NCI-H510A (cell line): ENCODE results near the gene PLEKHM1.

Source experiments
- DNase-seq: peaks from one replicate; lab custom pipeline; 2025; lab: John Stamatoyannopoulos, UW

Gene PLEKHM1

DNA sequence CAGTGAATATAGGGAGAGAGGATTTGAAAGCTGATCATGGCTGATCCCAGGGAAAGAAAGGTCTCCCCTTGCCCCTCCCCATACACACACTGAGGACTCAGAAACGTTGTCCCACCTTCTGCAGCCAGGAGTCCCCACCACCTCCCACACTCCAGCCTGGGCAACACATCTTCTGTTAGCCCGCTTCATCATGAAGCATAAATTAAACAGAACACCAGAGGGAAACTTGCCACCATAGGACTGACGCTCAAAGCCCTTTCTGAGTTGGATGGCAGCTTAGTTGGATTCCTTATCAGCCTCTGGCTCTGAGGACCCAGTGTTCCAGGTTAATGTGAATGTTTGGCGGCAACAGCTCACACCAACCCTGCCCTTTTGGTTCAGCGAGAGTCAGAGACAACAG is 91.7 kb downstream of the PLEKHM1 start:
- DNase-seq, result no peak

DNA sequence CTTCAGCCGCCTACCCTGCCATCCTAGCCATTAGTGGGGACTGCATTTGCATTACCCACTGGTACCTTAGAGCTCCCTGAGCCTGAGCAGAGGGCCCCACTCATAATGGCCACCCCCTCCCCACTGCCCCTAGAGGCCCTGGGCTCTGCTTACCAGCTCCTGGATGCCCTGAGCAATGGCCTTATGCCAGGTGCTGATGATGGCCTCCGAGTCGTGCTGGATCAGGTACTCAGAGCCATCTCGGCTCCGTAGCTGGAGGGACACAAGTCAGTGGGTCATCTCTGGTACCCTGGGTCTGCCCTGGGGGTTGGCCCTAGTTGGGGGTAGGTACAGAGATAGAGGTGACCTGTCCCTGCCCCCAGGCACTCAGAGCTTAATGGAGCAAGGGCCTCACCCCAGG is 92.7 kb downstream of the PLEKHM1 start:
- DNase-seq, result no peak

DNA sequence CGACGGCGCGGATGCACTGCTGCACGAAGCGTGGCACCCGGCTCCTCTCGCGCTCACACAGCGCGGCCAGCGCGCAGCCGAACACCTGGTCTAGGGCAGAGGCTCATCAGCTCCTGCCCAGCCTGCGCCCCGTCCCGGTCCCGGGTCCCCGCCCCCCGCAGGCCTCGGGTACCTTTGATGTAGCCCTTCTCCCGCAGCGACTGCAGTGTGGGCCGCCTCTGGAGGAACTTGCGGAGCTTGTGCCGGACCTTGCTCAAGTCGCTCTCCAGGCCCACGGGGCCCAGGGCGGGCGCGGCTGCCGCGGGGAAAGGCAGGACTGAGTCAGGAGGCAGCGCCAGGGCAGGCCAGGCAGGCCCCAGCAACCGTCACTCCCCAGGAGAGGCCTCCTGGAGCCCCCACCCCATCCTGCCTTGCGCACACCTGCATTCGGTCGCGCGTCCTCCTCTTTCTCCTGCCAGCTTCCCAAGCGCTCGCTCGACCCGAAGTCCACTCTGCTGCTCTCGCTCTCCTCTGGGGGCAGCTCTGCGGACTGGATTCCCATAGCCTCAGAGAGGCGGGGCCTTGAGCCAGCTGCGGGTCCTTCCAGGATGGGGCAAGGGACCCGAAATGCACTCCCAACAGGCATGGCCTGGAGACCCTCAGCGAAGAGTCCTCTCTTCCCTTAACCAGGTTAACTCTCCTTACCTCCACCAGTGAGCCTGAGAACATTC is 93.9 kb downstream of the PLEKHM1 start:
- DNase-seq, result no peak

DNA sequence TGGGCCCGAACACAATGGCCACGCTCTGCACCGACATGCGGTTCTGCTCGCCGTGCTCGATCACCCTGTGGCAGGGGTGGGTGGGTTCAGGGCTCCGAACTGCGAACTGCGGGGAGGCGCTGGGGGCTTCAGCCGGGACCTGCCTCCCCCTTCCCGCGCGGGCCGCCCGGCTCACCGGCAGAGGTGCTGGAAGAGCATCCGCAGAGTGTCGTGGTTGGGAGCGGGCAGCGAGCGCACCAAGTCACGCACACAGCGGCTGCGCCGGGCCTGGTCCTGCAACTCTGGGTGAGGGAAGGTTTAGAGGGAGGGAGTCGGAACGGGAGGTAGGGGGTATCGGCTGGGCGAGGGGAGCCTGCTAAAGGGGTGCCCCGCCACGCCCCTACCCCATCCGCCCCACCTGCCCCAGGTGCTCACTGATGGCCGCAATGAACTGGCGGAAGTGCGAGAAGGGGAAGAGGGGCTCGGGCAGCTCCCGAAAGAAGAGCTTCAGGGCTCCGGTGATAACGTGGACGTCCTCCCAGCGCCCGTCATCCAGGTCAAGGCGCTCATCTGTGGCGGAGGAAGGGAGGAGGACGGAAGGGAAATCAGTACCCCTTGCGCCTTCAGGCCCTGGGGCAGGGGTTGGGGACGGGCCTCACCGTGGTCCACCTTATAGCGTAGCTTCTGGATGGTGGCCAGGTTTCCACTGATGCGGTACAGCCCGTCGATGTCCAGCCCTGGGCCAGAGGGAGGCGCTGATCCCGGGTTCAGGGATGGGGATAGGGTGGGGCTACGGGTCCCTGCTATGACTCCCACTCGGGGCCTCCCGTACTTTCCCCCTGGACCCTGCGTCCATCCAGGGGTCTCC is 94.7 kb downstream of the PLEKHM1 start:
- DNase-seq, result no peak

DNA sequence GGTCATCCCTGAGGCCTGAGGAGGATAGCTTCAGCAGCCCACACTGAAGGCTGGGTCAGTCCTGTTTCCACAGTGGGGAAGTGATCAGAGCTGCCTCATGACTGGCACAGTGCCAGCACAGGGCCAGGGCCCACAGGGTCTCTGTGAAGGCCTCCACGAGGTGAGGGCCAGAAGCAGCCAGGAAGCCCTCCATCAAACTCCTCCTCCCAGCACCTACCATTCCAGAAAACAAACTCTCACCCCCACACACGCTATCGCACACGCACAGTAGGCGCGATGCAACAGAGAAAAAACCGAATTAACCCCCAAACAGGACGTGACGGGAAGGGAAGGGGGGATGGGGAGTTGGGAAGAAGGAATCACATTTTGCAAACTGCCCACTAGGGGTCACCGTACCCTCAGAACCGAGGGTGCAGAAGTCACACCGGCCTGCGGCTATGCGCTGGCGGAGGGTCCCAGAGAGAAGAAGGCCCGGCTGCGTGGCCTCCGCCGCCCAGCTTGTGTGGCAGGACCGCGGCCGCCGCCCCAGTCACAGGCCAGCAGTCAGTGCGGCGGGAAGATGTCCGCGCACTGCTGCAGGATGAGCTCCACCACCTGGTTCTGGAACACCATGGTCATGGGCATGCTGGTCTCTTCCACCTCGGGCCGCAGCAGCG is 95.5 kb downstream of the PLEKHM1 start:
- DNase-seq, result peak; percentile 55

DNA sequence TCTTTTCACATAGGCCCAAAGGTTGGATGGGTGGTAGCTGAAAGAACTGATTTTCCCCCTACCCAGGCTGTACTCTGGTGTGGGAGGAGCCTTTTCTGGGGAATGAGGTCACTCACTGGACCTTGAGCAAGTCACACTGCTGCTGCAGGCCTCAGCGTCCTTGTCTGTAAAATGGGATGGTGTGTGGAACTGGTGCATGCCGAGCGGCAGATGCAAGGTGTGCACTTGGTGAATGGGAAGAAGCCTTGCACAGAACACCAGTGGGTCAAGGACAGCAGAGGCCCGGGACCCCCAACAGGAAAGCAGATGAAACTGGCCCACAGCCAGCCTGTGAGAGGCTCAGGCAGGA is 96.0 kb downstream of the PLEKHM1 start:
- DNase-seq, result no peak

DNA sequence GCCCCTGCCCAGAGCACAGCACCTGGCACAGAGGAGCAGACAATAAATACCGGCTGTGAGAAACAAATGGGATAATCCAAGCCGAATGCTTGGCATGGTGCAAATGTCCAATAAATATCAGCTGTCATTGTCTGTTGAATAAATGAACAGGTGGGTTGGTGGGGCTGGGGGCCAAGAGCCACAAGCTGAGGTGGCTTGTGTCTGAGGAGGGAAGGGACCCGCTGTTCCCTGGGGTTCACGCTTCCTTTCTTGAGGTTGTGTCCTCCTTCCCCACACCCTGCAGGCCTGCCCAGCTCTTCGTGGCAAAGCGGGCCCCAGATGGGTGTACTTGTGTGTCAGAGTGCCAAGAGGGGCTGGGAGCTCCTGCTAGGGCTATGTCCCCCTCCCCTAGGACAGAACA is 96.4 kb downstream of the PLEKHM1 start:
- no peak for DNase-seq

DNA sequence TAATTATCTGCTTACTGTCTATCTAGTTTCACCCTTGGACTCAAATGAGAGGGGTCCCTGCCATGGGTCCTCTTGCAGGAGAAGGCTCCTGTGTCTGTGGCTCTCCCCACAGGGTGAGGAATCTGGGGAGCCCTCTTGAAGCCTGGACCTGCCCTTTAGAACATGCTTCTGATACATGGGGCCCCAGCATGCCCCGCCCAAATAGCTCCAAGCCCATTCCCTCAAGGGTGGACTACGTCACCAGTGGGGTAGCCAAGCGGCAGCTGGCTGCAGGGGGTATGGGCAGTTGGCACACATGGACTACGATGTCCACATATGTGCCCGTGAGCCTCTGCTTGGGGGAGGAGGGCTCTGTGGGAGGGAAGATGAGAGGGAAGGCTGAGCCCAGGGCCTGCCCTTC is 97.1 kb downstream of the PLEKHM1 start:
- DNase-seq, result no peak

DNA sequence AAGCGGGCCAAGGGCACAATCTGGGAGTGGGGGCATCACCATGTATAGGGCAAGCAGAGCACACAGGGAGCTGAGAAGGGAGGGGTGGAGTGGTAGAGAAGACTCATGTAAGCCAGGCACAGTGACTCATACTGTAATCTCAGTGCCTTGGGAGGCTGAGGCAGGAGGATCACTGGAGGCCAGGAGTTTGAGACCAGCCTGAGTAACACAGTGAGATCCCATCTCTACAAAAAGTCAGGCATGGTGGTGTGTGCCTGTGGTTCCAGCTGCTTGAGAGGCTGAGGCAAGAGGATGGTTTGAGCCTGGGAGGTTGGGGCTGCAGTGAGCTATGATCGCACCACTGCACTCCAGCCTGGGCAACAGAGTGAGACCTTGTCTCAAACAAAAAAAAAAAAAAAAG is 98.6 kb downstream of the PLEKHM1 start:
- no peak for DNase-seq

DNA sequence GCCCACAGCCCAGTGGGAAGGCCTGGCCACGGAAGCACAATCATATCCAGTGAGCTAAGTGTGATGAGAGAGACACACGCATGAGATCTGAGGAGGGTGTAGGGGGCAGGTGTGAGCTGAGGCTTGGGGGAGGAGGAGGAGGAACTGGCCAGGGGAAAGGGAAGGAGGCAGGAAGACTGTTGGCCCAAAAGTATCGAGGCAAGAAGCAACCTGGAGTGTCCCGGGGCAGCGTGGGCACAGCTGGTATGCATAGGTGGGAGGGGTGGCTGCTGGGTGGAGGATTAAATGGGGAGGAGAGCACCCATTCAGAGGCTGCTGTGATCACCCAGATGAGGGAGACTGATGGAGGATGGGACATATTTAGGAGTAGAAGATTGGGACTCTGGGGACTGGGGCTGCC is 99.2 kb downstream of the PLEKHM1 start:
- DNase-seq, result no peak

DNA sequence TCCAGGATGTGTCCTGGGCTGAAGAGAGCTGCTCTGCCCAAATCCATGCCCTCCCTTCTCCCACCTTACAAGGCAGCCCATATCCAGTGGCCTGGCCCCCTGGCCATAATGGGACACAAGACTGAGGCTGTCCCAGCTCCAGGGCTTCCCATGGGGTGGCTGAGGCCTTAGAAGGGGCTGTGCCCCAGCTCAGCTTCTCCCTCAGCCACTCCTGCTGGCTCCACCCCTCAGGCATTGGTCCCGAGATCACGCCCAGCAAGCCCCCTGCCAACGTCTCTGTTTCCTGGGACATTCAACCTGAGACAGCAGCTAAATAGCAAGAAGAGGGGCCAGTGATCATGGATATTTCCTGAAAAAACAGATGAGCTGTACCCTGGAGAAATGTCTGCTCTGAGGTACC is 101.2 kb downstream of the PLEKHM1 start:
- no peak for DNase-seq

DNA sequence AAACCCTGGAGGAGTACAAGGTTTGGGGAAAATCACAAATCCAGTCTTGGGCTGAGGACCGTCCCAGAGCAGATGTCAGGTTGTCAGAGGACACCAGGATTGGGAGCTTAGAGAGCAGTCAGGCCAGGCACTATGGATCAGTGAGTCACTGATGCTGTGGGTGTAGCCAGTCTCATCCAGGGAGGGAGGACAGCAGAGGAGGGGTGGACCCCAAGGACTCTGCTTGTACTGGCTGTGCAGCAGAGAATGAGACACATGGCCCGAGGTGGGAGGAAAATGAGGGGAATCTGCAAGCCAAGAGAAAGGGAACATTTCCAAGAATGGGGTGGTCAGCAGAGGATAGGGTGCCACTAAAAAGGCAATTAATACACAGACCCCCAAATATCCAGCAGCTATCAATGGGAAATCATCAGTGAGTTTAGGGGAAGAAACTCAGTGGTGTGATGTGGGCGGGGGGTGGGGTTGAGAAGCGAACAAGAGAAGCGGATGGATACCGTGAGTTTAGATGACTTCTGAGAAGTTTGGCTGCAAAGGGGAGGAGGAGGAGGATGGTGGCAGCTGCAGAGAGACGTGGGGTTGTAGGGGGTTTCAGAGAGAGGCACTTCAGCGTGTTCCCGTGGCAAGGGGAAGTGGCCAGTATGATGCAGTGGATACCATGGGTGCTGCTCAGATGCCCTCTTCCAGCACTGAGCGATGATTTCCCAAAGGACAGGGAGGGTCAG is 101.8 kb downstream of the PLEKHM1 start:
- no peak for DNase-seq

DNA sequence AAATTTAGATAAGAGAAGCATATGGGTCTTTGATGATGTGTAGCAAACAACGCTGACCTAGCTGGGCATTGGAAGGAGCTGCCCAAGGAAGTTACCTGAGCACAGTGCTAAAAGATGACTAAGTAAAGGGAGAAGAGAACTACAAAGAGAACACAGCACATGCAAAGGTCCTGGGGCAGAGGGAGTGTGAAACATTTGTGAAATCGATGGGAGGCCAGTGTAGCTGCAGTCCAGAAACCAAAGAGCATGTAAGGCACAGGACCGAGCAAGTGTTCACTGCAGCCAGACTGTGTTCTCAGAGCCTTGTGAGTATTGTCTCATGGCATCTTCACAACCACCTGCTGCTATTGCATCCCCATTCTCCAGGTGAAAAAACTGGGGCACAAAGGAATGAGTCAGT is 102.8 kb downstream of the PLEKHM1 start:
- no peak for DNase-seq

DNA sequence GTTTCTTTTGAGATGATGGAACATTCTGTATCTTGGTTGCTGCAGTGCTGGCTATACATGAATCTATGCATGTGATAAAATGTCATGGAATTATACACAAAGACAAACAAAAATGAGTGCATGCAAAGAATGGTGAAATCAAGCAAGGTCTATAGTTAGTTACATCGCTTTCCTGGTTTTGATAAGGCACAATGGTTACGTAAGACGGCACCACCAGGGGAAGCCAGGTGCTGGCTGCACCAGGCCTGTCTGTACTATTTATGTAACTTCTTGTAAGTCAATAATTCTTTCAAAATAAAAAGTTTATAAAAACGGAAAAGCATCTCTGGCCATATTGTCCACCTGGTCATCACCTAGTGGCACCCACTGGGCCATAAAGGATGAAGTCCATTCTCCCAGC is 104.3 kb downstream of the PLEKHM1 start:
- DNase-seq, result no peak
